Lung (tissue), 12 donors: Measurements from ENCODE around the gene PWWP2B. TPM values are rescaled to one million over a fixed set of nuclear protein-coding genes. Genes with fewer than 3 reads are reported as not detected.

Source experiments
- ATAC-seq: fragments of 200-7000 bp; cut with Tn5 transposase; one replicate; pipeline ENCODE4 v1.9.1; 2020; ENCODE audit warnings: moderate number of reproducible peaks; ENCODE audit not compliant: insufficient read depth, low FRiP score
- DNase-seq, 3 donors: peaks; one replicate each; pipeline ENCODE4 v3.0.0-alpha.2; 2013 to 2017
- H3K27ac ChIP-seq, 2 donors: one replicate each; pipeline ENCODE4 v1.5.1; 2013; ENCODE audit warnings: mild to moderate bottlenecking in 2 of 2, moderate library complexity in 2 of 2, control low read depth in 1 of 2, inconsistent platforms in 1 of 2, low read depth in 1 of 2, low read length in 1 of 2
- H3K27me3 ChIP-seq, 3 donors: one replicate each; pipeline ENCODE4 v1.5.1; 2013; ENCODE audit warnings: low read length in 2 of 3; ENCODE audit not compliant: control insufficient read depth in 3 of 3, insufficient read depth in 3 of 3
- H3K36me3 ChIP-seq, 4 donors: one replicate each; pipeline ENCODE4 v1.5.1; 2013; ENCODE audit warnings: low read length in 4 of 4, mild to moderate bottlenecking in 1 of 4, moderate library complexity in 1 of 4; ENCODE audit not compliant: control insufficient read depth in 4 of 4, insufficient read depth in 4 of 4
- H3K4me1 ChIP-seq, 5 donors: one replicate each; pipeline ENCODE4 v1.5.1; 2013; ENCODE audit warnings: low read length in 5 of 5, mild to moderate bottlenecking in 2 of 5, moderate library complexity in 1 of 5; ENCODE audit not compliant: control insufficient read depth in 5 of 5, insufficient read depth in 5 of 5
- H3K4me3 ChIP-seq: one replicate; pipeline ENCODE4 v1.5.1; 2013; ENCODE audit warnings: mild to moderate bottlenecking, control low read depth, moderate library complexity
- H3K9ac ChIP-seq, 2 donors: one replicate each; pipeline ENCODE4 v1.5.1; 2013; ENCODE audit warnings: low read length in 2 of 2, control low read depth in 1 of 2; ENCODE audit not compliant: insufficient read depth in 1 of 2
- H3K9me3 ChIP-seq, 4 donors: one replicate each; pipeline ENCODE4 v1.5.1; 2013; ENCODE audit warnings: low read length in 3 of 4, mild to moderate bottlenecking in 1 of 4, moderate library complexity in 1 of 4; ENCODE audit not compliant: control insufficient read depth in 4 of 4, insufficient read depth in 3 of 4
- WGBS, 2 donors: extraction: QIAGEN DNeasy Blood & Tissue Kit; methylation state at CpG; one replicate each; pipeline ENCODE4 v1.1.7; 2013; 5-methylcytosine and 5-hydroxymethylcytosine counted together
- polyA plus RNA-seq, 2 donors: library from polyadenylated mRNA; stranded (reverse); fragments of 200-250 nt; gene quantifications; one replicate each; pipeline ENCODE4 v1.2.1, GENCODE V29; 2013
- total RNA-seq, 2 donors: library from RNA; depleted of rRNA in 1 of 2; stranded (reverse); fragments of >200 nt in 1 of 2; gene quantifications; one replicate each; pipeline ENCODE4 v1.2.1, GENCODE V29; 2014 to 2021
- TF ChIP-seq, protein P1 (sequence below): IDR thresholded peaks from 2 replicates; pipeline ENCODE4 v1.5.1; 2012; ENCODE audit warnings: mild to moderate bottlenecking; ENCODE audit errors: control extremely low read depth, extremely low read depth
- donor health status: control.
- donor health status: control.
- donor health status: Bipolar disorder and iron deficiency.
- donor health status: healthy.
- donor health status: DM: yes; HTN: yes; CAD: no.

PWWP2B gene
- total and polyA plus RNA-seq, 4 donors = 20.1 to 33.4 (median 21.1) TPM

DNA sequence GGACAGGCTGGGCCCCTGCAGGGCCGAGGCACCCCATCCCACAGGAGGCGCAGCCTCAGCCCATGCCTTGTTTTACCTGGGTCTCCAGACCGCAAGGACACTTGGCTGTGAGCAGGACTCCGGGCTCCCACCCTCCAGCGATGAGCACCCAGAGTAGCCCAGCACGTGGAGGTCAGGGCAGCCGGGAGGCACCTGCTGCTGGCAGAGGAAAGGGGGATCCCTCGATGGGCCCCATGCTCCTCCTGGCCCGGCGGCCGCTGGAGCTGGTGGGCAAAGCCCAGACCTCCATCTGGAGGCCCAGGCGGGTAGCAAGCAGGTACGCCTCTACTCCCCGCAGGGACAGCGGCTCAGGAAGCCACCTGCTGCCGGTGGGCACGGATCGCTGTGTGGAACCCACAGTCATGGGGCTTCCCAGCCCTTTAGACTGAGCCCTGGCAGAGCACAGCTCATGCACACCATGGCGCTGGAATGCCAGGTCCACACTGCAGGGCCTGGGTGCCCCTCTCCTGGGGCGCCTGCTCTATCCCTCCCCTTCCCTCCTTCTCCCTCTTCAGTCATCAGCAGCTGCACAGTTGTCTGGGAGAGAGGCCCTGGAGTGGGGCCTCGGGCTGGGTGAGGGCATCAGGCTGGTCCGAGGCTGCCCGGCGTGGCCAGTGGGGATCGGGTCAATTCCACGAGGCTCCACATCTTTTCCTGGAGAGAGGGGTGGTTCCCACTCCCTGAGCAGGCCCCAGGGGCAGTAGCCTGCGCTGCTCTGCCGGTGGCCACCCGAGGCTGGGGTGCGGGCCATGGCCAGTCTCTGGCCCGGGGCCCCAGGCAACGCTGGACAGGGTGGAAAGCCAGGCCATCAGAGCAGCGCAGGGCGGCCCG, 65.7 kb downstream of the PWWP2B start:
- TF ChIP-seq, protein P1, sequence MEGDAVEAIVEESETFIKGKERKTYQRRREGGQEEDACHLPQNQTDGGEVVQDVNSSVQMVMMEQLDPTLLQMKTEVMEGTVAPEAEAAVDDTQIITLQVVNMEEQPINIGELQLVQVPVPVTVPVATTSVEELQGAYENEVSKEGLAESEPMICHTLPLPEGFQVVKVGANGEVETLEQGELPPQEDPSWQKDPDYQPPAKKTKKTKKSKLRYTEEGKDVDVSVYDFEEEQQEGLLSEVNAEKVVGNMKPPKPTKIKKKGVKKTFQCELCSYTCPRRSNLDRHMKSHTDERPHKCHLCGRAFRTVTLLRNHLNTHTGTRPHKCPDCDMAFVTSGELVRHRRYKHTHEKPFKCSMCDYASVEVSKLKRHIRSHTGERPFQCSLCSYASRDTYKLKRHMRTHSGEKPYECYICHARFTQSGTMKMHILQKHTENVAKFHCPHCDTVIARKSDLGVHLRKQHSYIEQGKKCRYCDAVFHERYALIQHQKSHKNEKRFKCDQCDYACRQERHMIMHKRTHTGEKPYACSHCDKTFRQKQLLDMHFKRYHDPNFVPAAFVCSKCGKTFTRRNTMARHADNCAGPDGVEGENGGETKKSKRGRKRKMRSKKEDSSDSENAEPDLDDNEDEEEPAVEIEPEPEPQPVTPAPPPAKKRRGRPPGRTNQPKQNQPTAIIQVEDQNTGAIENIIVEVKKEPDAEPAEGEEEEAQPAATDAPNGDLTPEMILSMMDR = no peak
- 95 to 97% methylated on average over 31 to 35 of the region's 35 CpGs for WGBS, 2 donors
- H3K27me3 ChIP-seq = no peaks in the 10 kb centered on the region
- no peak overlapping the region for H3K4me3 ChIP-seq
- H3K9ac ChIP-seq = no peak overlapping the region
- DNase-seq = no peak
- peak overlapping the region in 1 of 2 donors; percentile 2 for H3K27ac ChIP-seq
- no peak for ATAC-seq
- no peaks in the 10 kb centered on the region for H3K36me3 ChIP-seq
- peaks cover 0 to 17% (median 8%) of the 10 kb centered on the region in 5 donors for H3K4me1 ChIP-seq
- H3K9me3 ChIP-seq = no peaks in the 10 kb centered on the region

DNA sequence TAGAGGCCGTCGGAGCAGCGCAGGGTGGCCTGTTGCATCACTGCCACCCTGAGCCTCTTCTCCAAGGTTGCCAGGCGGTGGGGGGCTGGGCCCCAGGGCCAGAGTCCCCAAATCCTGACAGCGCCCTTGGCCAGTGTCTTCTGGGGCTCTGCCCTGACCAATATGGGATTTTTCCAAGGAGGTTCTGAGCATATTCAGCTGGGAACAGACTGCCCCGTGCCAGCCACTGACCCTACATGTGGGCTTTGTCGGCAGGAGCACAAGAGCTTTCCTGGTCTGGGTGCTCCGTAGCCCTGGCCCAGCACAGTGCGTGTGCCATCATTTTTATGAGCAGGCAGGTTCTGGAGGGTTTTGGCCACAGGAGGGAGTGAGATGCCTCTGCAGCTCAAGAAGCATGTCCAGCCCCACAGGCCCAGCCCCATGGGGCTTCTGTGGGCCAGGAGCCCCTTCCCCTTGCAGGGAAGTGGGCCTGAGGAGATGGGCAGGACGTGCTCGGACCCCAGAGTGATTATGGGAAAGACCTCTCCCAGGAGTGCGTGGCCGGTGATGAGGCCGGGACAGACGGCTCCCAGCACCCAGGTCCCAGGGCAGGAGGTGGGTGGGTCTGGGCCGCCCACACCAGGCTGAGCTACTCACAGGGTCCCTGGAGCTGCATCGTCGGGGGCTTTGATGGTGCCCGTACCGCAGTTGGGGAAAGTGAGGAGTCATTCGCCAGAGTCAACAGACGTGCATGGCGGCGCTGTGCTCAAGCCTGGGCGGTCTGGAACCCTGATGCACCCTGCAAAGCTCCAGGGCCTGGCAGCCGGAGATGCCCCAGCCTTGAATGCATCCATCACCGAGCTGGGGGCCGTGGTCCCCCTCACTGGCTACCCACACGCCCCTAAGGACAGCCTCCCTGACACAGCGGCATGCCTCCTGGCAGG, 66.6 kb downstream of the PWWP2B start:
- WGBS, 2 donors = 86 to 87% methylated on average over 30 of the region's 30 CpGs
- DNase-seq = no peak
- H3K36me3 ChIP-seq = no peaks in the 10 kb centered on the region
- TF ChIP-seq, protein P1 = no peak
- H3K27ac ChIP-seq = peak overlapping the region; percentile 33 to 83
- H3K27me3 ChIP-seq = no peaks in the 10 kb centered on the region
- ATAC-seq = peak; percentile 5
- no peak overlapping the region for H3K9ac ChIP-seq
- peaks cover 0 to 19% (median 12%) of the 10 kb centered on the region in 5 donors for H3K4me1 ChIP-seq
- no peaks in the 10 kb centered on the region for H3K9me3 ChIP-seq
- H3K4me3 ChIP-seq = no peak overlapping the region

DNA sequence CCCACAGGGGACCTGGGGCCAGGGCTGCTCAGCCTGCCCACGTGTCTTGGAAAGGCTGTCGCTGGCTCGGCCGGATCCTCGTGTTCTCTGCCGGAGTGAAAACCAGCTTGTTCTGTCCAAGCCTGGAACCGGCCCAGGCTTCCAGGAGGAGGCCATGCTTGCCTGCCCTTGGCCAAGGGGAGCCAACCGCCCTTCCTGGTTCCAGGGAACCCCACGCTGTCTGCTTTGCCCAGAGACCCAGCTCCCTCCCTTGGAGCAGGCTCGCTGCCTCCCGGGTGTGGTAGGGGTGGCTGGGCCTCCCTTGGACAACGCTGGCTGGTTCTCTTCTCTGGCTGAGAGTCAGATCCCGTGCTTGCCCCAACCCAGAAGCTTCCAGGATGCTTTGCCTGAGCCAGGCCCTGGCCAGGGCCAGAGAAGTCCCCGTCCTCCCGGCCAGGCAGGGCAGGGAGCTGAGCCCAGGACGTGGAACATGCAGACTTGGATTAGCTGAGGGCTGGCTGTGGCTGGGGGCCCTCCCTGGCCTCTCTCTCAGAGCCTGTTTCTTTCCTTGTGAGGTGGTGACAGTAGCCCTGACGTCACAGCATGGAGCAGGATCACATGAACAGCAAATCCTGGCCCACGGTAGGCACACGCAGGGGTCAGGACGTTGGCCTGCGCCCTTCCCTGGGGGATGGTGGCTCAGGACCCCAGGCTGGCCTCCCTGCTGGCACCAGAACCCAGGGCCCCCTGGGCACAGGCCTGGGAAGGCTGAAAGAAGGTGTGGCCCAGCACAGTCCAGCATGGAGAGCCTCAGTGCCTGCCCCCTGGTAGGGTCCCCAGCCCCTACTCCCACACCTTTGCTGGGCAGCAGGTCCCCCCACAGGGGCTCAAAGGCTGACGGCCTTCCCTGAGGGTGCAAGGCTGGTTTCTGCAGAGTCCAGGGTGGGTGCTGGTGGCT, 67.5 kb downstream of the PWWP2B start:
- Histone ChIP-seq H3K9ac (no peak overlapping the region), H3K9me3 (no peaks in the 10 kb centered on the region), H3K27ac (peak overlapping the region; percentile 55 to 83), H3K4me3 (no peak overlapping the region), H3K27me3 (no peaks in the 10 kb centered on the region), H3K4me1 (peaks cover 0 to 27% (median 16%) of the 10 kb centered on the region in 5 donors), H3K36me3 (no peaks in the 10 kb centered on the region)
- ATAC-seq (peak; percentile 39), DNase-seq (peak; percentile 71 to 89 (median 77))
- WGBS, 2 donors = 75 to 85% methylated on average over 22 of the region's 22 CpGs
- TF ChIP-seq, protein P1 = no peak
